NCI-H2196 (cell line): Measurements from ENCODE around the gene WSB1.
A peak's percentile ranks its signal among the peaks of the same experiment; 100 is the strongest.
"Not testable (repeated sequence)": the region's sequence is repeated elsewhere in the genome, so short reads cannot be mapped to it uniquely, and the experiment has no call there.

Experiments used
- DNase-seq: peaks from one replicate; lab custom pipeline; 2025; ENCODE audit not compliant: unreplicated experiment; lab: John Stamatoyannopoulos, UW

Gene WSB1

GRCh38 chr17:27315322-27315721 is 21.4 kb downstream of the WSB1 start:
- DNase-seq: peak; percentile 43

DNA sequence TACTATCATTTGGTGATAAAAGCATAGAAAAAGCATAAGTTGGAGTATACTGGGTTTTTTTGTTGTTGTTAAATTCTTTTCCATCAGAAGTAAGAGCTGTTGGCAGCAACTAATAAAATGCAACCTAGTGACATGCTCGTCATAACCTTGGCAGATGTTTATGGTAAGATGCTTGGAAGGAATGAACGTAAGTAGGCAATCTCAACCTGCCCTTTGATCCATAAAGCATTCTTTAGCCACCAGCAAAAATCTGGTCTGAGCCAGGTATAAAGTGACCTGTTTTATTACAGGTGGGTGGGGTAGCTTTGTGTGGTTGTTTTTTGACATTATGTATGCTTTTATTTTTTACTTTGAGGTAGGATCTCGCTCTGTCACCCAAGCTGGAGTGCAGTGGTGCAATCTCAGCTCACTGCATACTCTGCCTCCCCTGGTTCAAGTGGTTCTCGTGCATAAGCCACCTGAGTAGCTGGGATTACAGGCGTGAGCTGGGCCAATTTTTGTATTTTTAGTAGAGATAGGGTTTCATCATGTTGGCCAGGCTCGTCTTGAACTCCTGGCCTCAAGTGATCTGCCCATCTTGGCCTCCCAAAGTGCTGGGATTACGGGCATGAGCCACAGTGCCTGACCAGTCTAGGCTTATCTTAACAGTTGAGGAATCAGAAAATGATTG is 22.0 kb downstream of the WSB1 start:
- no peak for DNase-seq

GRCh38 chr17:27318228-27318627 is 24.3 kb downstream of the WSB1 start:
- DNase-seq: no peak

GRCh38 chr17:27318633-27319032 is 24.7 kb downstream of the WSB1 start:
- DNase-seq: no peak

- peak; percentile 65 for DNase-seq
Observed at GRCh38 chr17:27319541-27320221, 25.8 kb downstream of the WSB1 start.

DNA sequence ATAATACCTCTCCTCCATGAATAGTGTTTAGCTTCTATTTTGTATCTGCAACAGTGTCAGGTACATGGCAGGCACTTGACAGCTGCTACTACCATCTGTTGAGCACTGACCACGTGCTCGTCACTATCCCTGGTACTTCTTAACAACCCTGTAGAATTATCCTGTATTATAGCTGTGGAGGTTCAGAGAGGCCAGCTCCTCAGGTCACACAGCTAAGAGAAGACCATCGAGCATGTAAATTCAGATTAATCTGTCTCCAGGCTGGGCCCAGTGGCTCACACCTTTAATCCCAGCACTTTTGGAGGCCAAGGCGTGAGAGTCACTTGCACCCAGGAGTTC is 26.3 kb downstream of the WSB1 start:
- no peak for DNase-seq

DNA sequence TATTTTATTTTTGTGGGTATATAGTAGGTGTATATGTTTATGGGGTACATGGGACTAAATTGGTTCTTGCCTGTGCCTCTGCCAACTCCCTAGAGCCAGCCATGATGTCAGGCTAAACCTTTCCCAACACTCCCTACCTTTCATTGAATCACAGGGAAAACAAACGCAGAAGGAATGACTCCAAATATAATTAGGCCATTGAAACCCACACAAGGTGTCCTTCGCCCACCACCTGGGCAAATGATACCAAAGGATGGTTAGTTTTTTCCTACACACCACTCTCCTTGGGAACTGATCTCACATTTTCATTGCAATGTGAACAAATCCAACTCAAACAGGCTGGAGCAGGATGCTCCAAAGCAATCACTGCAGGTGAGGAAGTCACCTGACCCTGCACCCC is 27.5 kb downstream of the WSB1 start:
- DNase-seq: no peak

DNA sequence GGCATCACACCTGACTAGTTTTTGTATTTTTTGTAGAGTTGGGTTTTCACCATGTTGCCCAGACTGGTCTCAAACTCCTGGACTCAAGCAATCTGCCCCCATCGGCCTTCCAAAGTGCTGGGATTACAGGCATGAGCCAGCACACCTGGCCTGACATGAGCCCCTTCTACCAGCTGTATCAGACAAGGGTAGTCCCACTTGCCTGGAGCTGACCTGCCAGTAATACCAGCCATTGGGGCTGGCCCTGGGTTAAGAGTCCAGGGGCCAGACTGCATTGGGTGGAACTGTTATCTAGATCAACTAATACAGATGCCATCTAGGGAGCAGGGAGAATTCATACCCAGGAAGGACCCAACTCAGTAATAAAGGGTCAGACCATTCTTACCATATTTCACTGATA is 28.1 kb downstream of the WSB1 start:
- DNase-seq: no peak

GRCh38 chr17:27322690-27323508 is 29.0 kb downstream of the WSB1 start:
- no peak for DNase-seq

DNA sequence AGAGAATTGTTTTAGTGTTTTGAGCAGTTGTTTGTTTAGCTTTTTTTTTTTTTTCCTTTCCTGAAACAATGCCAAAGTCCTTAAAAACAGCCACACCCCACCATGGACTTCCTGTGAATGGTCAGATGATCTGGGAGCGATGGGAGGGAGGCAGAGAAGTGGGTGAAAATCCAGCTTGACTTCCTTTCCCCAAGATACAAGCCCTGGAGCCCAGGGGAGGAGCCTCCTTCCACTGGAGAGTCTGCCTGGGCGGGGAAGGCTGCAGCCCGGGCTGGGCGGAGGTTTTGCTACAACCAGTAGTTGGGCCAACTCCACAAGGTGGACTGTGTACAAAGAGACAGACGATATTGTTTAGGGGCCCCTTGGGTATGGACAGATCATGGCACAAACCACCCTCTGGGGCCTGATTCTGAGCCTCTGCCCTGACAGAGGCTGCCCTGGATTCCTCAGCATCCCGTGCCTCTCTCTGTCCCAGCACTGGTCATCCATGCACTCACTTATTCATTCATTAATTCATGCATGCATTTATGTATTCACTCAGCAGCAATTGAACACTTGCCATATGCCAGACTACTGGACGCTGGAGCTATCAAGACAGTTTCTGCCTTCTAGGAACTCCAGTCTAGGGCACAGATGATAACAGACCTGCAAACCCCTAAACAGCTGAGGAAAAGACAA is 29.8 kb downstream of the WSB1 start:
- peak; percentile 30 for DNase-seq

DNA sequence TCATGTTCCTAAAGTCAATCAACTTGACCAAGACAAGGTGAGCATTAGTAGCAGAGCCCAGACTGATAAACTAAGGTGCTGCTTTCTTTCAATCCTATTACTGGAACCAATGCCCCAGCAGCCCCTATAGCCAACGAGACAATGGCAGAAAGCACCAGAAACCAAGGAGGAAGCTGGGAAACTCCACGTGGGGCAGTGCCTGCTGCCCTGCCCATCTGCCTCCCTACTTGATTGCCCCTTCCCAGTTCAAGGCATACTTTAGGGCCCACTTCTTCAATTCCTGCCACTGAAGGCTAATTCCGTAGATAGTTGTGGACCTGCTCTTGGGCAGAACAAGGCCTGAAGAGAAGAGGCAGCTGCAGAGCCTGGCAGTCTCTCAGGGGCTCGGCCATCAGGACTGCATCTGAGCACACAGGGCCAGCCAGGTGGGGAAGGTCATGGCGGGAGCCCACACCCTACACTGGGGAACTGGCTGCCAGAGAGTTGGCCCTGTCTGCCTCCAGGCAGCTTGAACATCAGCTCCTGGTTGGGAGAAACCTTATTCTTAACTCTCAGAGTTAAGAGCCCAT is 30.9 kb downstream of the WSB1 start:
- DNase-seq: no peak

DNA sequence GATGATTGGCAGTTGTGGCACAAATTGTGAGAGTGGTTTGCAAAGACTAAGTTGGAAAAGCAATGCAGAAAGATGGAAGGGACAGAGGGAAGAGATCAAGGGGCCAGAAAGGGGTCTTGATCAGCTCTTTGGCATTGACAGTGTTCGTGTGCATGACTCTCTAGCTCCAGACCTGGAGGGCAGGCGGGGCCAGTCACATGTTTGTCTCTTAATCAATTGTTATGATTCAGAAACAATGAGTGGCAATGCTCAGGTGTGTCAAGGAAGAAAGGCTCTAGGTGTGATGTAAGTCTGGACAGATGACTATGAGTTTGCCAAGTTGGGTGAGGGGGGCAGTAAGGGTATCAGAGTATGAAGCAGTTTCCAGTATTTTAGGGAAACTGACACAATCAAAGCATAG is 32.1 kb downstream of the WSB1 start:
- no peak for DNase-seq

GRCh38 chr17:27326585-27326984 is 32.7 kb downstream of the WSB1 start:
- DNase-seq: no peak

GRCh38 chr17:27327397-27327796 is 33.5 kb downstream of the WSB1 start:
- DNase-seq: no peak

GRCh38 chr17:27327871-27328270 is 34.0 kb downstream of the WSB1 start:
- DNase-seq: no peak

GRCh38 chr17:27328686-27329085 is 34.8 kb downstream of the WSB1 start:
- DNase-seq: not testable (repeated sequence)

DNA sequence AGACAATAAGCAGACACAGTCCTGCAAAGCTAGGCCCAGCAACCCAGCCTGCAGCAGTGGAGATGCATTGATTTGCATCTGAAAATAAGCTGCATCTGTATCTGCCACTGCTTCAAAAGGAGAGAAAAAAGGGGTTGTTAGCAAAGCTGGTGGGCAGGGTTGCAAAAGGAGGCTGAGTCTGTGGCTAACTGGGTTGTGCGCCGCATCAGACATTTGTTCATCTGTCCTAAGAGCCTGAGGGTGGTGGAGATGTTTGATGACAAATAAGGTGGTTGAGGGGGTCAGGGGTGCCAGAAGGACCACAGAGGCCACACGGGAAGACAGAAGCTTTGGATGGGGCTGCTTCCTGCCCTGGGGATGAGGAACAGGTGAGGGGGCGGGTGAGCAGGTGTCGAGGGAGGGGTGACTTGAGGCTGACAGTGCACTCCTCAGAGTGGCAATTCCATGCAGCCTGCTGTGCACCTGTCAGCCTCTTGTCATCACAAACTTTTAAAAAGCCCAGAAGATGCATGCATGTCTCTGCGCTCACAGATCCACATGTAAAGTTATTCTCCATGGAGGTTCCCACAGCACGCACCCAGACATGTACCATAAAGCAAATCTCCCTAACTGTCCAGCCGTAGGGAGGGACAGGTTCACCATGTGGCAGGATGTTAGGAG is 35.4 kb downstream of the WSB1 start:
- DNase-seq: no peak

DNA sequence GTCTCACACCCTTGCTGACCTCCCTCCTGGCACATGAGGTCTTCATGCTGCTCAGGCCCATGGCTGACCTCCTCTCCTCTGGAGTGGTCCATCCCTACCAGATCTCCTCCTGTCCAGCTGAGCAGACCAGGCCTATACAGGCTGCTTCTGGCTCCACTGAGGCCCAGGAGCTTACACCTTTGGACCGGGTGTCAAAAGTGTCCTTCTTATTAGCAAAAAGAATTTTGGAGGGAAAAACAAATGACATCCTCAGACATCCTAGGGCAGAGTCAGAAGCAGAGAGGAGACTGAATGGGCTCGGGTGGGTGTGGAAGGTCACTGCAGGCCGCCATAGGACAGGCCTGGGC is 38.1 kb downstream of the WSB1 start:
- no peak for DNase-seq

- peak; percentile 96 for DNase-seq
Observed at GRCh38 chr17:27332485-27333409, 38.8 kb downstream of the WSB1 start.
